Lower leg skin (tissue), 3 donors: ENCODE measurements around the gene NRG3.

ENCODE experiments used
- POLR2A ChIP-seq, 2 donors: fragments of 450-650 bp; IDR thresholded peaks; one replicate each; pipeline ENCODE4 v1.6.1; 2016 to 2017; ENCODE audit warnings: antibody characterized with exemption in 2 of 2, mild to moderate bottlenecking in 1 of 2, moderate library complexity in 1 of 2
- TF ChIP-seq, protein P1 (sequence below), 3 donors: fragments of 450-650 bp; IDR thresholded peaks; one replicate each; pipeline ENCODE4 v1.5.1; 2016; ENCODE audit warnings: antibody characterized with exemption in 3 of 3, mild to moderate bottlenecking in 3 of 3, moderate library complexity in 2 of 3

DNA sequence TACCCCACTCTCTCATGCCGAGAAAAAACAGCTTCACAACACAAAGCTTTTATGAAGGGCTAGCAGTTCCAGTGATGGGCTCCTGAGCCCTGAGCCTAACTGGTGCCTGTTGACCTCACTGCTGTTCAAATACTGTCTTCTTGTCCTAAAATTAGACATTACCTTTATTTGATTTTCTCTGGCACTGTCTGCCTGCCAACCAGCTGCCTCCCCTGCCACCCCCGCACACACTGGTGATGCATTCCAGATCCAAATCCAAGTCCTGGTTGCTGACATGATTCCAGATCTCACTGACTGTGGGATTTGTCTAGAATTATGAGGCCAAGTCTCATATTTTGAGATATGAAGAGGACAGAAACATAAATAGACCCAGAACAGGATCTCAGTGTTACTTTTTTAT, 816.2 kb downstream of the NRG3 start:
- TF ChIP-seq POLR2A (IDR thresholded peaks at IDR 0.05): no peak
- TF ChIP-seq, protein P1, sequence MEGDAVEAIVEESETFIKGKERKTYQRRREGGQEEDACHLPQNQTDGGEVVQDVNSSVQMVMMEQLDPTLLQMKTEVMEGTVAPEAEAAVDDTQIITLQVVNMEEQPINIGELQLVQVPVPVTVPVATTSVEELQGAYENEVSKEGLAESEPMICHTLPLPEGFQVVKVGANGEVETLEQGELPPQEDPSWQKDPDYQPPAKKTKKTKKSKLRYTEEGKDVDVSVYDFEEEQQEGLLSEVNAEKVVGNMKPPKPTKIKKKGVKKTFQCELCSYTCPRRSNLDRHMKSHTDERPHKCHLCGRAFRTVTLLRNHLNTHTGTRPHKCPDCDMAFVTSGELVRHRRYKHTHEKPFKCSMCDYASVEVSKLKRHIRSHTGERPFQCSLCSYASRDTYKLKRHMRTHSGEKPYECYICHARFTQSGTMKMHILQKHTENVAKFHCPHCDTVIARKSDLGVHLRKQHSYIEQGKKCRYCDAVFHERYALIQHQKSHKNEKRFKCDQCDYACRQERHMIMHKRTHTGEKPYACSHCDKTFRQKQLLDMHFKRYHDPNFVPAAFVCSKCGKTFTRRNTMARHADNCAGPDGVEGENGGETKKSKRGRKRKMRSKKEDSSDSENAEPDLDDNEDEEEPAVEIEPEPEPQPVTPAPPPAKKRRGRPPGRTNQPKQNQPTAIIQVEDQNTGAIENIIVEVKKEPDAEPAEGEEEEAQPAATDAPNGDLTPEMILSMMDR (IDR thresholded peaks at IDR 0.05): no peak
